AG09319 (cell line): ENCODE measurements around the gene GPR137C.

Source experiments
- DNase-seq: peaks from one replicate; pipeline ENCODE4 v3.0.0-alpha.2; 2010; ENCODE audit warnings: low read depth; ENCODE audit errors: extremely low read depth
- TF ChIP-seq, protein P1 (sequence below): IDR thresholded peaks from 2 replicates; pipeline ENCODE4 v1.5.1; 2011; ENCODE audit warnings: low read depth, mild to moderate bottlenecking, inconsistent platforms, low read length, moderate library complexity

The GPR137C gene

DNA sequence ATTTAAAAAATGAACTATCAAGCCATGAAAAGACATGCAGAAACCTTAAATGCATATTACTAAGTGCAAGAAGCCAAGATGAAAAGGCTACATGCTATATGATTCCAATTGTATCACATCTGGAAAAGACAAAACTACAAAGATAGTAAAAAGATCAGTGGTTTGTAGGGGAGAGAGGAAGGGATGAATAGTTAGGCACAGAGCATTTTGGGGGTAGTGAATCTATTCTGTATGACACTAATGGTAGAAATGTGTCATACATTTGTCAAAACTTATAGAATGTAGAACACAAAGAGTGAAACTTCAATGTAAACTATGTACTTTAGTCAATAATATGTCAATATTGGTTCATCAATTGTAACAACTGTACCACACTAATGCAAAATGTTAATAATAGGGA lies 21.2 kb upstream of the GPR137C start:
- DNase-seq = no peak
- TF ChIP-seq, protein P1, sequence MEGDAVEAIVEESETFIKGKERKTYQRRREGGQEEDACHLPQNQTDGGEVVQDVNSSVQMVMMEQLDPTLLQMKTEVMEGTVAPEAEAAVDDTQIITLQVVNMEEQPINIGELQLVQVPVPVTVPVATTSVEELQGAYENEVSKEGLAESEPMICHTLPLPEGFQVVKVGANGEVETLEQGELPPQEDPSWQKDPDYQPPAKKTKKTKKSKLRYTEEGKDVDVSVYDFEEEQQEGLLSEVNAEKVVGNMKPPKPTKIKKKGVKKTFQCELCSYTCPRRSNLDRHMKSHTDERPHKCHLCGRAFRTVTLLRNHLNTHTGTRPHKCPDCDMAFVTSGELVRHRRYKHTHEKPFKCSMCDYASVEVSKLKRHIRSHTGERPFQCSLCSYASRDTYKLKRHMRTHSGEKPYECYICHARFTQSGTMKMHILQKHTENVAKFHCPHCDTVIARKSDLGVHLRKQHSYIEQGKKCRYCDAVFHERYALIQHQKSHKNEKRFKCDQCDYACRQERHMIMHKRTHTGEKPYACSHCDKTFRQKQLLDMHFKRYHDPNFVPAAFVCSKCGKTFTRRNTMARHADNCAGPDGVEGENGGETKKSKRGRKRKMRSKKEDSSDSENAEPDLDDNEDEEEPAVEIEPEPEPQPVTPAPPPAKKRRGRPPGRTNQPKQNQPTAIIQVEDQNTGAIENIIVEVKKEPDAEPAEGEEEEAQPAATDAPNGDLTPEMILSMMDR = no peak

DNA sequence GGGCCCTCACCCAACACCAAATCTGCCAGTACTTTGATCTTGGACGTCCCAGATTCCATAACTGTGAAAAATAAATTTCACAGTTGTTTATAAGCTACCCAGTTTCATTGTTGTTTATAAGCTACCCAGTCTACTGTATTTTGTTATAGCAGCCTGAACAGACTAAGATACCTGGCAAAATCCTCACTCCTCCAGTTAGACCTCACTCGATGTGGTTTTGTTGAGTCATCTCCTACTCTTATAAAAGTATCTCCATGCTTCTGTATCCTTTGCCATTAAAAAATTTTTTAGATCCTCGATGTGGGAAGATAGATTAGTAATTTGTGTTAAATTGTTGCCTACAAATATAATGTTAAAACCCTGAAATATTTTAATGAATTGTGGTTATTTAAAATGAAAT lies 16.4 kb upstream of the GPR137C start:
- TF ChIP-seq, protein P1 = no peak
- DNase-seq = no peak

DNA sequence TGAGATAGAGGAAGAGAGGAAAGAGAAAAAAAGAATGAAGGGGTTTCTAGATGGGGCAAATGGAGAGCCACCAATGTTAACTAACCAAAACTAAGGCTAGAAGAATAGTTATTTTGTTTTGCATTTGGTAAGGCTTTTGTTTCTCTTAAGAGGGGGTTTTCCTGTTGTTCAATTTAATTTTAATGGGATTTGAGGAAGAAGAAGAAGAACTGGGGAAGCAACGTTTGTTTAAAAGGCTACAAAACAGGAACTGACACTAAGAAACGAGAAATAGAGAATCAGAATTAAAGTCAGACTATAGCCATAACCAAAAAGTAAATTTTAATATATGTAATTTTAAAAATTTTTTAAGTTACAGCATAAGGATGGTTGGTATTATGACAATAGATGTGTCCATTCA lies 14.0 kb upstream of the GPR137C start:
- no peak for DNase-seq
- TF ChIP-seq, protein P1 = no peak

DNA sequence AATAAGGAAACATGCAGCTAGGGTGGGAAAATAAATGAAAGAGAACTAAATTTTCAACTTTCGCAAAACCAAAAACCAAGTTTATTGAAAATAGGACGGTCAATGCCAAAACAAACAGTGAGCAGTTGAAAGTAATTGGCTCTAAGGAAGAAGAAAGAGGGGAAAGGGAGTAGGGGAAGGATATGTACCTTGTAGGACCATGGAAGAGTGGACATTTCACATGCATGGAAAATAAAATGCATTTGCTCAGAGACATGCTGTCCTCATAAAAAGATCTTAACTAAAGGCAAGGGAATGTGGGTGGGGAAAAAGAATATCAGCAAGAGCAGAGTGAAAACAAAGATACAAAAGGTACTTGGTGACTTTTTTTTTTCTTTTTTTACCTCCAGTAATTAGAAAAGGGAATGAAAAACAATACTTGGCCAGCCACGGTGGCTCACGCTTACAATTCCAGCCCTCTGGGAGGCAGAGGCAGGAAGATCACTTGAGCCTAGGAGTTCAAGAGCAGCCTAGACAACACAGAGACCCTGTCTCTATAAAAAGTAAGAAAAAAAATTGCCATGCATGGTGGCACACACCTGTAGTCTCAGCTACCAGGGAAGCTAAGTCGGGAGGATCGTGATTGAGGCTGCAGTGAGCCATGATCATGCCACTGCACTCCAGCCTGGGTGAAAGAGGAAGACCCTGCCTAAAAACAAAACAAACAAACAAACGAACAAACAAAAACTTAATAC lies 6.9 kb upstream of the GPR137C start:
- no peak for DNase-seq
- TF ChIP-seq, protein P1 = no peak

DNA sequence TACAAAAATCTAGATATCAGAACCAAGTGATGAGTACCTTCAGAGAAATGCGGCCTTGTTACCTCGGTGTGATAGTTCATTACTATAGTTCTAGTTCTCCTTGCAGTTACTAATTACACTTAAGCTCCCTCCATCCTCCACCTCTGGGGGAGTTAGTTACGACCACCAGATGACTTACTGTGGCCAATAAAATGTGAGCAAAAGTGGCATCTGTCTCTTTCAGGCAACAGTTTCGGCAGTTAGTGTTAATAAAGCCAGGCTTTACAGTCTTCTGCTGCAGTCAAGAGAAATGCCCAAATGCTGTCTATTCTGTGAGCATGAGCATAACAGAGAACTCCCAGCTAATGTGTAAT lies 6.3 kb upstream of the GPR137C start:
- no peak for DNase-seq
- TF ChIP-seq, protein P1 = no peak

DNA sequence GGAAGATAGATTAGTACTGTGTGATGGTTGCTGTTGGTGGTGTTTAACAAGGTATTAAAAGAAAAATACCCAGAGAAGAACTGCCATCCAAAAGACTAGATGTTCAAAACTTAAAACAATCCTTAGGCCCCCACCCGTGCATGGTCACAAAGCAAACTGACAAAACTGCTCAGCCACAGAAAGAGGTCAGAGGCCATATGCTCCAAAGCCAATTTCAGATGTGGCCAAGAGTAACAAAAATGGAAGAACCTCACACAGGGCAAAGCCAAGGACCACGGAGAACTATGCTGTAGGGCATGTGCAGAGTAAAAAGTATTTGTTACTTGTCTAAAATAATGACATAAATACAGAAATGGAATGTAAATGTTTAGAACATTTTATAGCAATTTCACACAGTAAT lies 5.6 kb upstream of the GPR137C start:
- DNase-seq = no peak
- TF ChIP-seq, protein P1 = no peak

DNA sequence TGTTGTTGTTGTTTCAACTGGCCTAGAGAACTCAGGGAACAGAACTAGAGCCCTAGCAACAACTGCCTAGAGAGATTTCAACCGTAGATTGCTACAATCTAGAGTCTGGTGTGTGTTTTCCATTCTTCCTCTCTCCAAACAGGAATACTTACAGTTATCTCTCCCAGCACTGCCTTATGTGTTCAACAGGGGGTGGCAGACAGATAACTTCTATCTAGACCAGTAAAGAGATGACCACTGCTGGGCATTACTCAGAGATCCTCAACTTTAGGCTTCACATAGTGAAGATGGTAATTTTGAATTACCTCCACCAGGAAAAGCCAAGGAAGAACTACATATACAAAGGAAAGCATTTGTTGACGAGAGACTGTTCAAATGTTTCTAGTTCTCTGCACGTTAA lies 5.1 kb upstream of the GPR137C start:
- no peak for DNase-seq
- TF ChIP-seq, protein P1 = no peak
